ENCODE results near the gene STK32B.

DNA sequence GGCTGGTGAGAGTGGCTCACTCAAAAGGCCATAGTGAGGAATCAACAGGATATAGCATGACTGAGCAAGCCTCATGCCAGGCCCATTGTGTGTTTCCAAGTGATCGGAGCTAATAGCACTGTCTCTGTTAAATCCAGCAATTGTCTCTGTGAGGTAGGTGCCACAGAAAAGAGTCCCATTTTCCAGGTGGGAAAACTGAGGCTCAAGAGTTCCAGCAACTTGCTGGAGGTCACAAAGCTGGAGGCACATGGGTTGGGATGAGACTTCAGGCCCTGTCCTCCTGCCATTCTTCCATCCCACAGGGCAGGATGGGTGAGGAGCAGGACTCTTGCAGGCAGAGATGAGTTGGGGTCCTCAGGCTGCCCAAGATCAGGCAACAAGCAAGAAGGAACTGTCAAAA, 30.9 kb upstream of the STK32B start:
- no peak for TF ChIP-seq POLR2AphosphoS5 (IDR thresholded peaks at IDR 0.05; ENCODE audit: low read depth, low read length)
- TF ChIP-seq, protein P1, sequence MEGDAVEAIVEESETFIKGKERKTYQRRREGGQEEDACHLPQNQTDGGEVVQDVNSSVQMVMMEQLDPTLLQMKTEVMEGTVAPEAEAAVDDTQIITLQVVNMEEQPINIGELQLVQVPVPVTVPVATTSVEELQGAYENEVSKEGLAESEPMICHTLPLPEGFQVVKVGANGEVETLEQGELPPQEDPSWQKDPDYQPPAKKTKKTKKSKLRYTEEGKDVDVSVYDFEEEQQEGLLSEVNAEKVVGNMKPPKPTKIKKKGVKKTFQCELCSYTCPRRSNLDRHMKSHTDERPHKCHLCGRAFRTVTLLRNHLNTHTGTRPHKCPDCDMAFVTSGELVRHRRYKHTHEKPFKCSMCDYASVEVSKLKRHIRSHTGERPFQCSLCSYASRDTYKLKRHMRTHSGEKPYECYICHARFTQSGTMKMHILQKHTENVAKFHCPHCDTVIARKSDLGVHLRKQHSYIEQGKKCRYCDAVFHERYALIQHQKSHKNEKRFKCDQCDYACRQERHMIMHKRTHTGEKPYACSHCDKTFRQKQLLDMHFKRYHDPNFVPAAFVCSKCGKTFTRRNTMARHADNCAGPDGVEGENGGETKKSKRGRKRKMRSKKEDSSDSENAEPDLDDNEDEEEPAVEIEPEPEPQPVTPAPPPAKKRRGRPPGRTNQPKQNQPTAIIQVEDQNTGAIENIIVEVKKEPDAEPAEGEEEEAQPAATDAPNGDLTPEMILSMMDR (IDR thresholded peaks at IDR 0.05): no peak
- TF ChIP-seq, protein P2, sequence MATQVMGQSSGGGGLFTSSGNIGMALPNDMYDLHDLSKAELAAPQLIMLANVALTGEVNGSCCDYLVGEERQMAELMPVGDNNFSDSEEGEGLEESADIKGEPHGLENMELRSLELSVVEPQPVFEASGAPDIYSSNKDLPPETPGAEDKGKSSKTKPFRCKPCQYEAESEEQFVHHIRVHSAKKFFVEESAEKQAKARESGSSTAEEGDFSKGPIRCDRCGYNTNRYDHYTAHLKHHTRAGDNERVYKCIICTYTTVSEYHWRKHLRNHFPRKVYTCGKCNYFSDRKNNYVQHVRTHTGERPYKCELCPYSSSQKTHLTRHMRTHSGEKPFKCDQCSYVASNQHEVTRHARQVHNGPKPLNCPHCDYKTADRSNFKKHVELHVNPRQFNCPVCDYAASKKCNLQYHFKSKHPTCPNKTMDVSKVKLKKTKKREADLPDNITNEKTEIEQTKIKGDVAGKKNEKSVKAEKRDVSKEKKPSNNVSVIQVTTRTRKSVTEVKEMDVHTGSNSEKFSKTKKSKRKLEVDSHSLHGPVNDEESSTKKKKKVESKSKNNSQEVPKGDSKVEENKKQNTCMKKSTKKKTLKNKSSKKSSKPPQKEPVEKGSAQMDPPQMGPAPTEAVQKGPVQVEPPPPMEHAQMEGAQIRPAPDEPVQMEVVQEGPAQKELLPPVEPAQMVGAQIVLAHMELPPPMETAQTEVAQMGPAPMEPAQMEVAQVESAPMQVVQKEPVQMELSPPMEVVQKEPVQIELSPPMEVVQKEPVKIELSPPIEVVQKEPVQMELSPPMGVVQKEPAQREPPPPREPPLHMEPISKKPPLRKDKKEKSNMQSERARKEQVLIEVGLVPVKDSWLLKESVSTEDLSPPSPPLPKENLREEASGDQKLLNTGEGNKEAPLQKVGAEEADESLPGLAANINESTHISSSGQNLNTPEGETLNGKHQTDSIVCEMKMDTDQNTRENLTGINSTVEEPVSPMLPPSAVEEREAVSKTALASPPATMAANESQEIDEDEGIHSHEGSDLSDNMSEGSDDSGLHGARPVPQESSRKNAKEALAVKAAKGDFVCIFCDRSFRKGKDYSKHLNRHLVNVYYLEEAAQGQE (IDR thresholded peaks at IDR 0.05; ENCODE audit: insufficient read depth in 1 of 2, low read depth in 2 of 2, low read length in 1 of 2): no peak
- TF ChIP-seq TCF7L2 (IDR thresholded peaks at IDR 0.05; ENCODE audit: low read depth, low read length): no peak

All from Panc1 (cell line).